Chondrocyte (in vitro differentiated cells): ENCODE data around the gene IQGAP2. TPM values are rescaled to one million over a fixed set of nuclear protein-coding genes. Genes with fewer than 3 reads are reported as not detected.
A peak's percentile ranks its signal among the peaks of the same experiment; 100 is the strongest.

Experiments used
- DNase-seq: peaks from one replicate; pipeline ENCODE4 v3.0.0; 2021; ENCODE audit warnings: mixed read lengths, low spot score
- H3K27ac Mint-ChIP-seq: one replicate; pipeline ENCODE4 v1.8.0; 2021; ENCODE audit warnings: mild to moderate bottlenecking, moderate library complexity, mixed read lengths; ENCODE audit not compliant: unreplicated experiment
- H3K27me3 Mint-ChIP-seq: 2 replicates; pipeline ENCODE4 v1.8.0; 2021; ENCODE audit warnings: low read depth, mixed read lengths
- H3K36me3 Mint-ChIP-seq: 2 replicates; pipeline ENCODE4 v1.8.0; 2021; ENCODE audit warnings: low read depth, mixed read lengths
- H3K4me1 Mint-ChIP-seq: 2 replicates; pipeline ENCODE4 v1.8.0; 2021; ENCODE audit warnings: low read depth, mild to moderate bottlenecking, mixed read lengths
- H3K4me3 Mint-ChIP-seq: one replicate; pipeline ENCODE4 v1.8.0; 2021; ENCODE audit warnings: mild to moderate bottlenecking, moderate library complexity, mixed read lengths; ENCODE audit not compliant: unreplicated experiment
- H3K9me3 Mint-ChIP-seq: 2 replicates; pipeline ENCODE4 v1.8.0; 2021; ENCODE audit warnings: low read depth, mixed read lengths
- CTCF ChIP-seq: fragments of 200-600 bp; sonication (generic); IDR thresholded peaks from 2 replicates; pipeline ENCODE4 v1.5.0; 2021; ENCODE audit warnings: antibody characterized with exemption, mild to moderate bottlenecking, moderate library complexity
- total RNA-seq: library from RNA; stranded (reverse); gene quantifications from 3 replicates; pipeline ENCODE4 v1.2.1, GENCODE V29; 2021

IQGAP2 gene
- total RNA-seq, 1 donor from 2014 or later: 3.0 TPM

GRCh38 chr5:76716456-76717157, 313.5 kb downstream of the IQGAP2 start:
- H3K4me1 Mint-ChIP-seq: peaks cover 41% of the 10 kb centered on the region
- peaks cover 3% of the 10 kb centered on the region for H3K36me3 Mint-ChIP-seq
- H3K27me3 Mint-ChIP-seq: no peaks in the 10 kb centered on the region
- H3K27ac Mint-ChIP-seq: peak overlapping the region; percentile 81
- TF ChIP-seq CTCF: no peak
- H3K4me3 Mint-ChIP-seq: peak overlapping the region; percentile 88
- DNase-seq: no peak
- no peaks in the 10 kb centered on the region for H3K9me3 Mint-ChIP-seq

GRCh38 chr5:76717222-76718083, 314.4 kb downstream of the IQGAP2 start:
- Mint-ChIP-seq H3K4me3 (peak overlapping the region; percentile 88), H3K9me3 (no peaks in the 10 kb centered on the region), H3K36me3 (peaks cover 3% of the 10 kb centered on the region), H3K4me1 (peaks cover 44% of the 10 kb centered on the region), H3K27me3 (no peaks in the 10 kb centered on the region), H3K27ac (peak overlapping the region; percentile 81)
- TF ChIP-seq CTCF: no peak
- no peak for DNase-seq

DNA sequence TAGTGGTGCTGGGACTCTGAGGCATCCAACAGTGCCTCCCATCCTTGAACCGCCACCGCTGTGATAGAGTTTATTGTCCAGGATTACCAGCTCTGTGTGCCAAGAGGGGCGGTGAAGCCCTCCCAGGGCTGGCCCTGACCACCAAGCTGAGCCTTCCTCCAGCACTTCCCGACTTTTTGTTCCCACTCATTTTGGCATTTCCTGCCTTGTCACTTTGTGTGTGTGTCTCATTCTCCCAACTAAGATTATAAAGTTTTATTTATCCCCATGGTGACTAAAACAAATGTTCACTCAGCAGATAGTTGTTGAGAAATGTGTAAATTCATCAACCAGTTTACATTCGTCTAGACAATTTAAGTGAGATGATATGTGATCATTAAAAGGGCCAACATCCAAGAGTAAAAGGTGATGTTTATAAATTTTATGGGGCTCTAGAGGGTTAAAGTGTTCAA, 315.3 kb downstream of the IQGAP2 start:
- Mint-ChIP-seq H3K4me3 (peak overlapping the region; percentile 88), H3K36me3 (peaks cover 3% of the 10 kb centered on the region), H3K9me3 (no peaks in the 10 kb centered on the region), H3K27ac (peak overlapping the region; percentile 87), H3K27me3 (no peaks in the 10 kb centered on the region), H3K4me1 (peaks cover 52% of the 10 kb centered on the region)
- TF ChIP-seq CTCF: no peak
- no peak for DNase-seq

- Mint-ChIP-seq H3K27me3 (no peaks in the 10 kb centered on the region), H3K36me3 (peaks cover 3% of the 10 kb centered on the region), H3K27ac (peak overlapping the region; percentile 87), H3K4me1 (peaks cover 57% of the 10 kb centered on the region), H3K9me3 (no peaks in the 10 kb centered on the region), H3K4me3 (peak overlapping the region; percentile 88)
- TF ChIP-seq CTCF: no peak
- DNase-seq: no peak
Observed at GRCh38 chr5:76718880-76719279, 315.8 kb downstream of the IQGAP2 start.

DNA sequence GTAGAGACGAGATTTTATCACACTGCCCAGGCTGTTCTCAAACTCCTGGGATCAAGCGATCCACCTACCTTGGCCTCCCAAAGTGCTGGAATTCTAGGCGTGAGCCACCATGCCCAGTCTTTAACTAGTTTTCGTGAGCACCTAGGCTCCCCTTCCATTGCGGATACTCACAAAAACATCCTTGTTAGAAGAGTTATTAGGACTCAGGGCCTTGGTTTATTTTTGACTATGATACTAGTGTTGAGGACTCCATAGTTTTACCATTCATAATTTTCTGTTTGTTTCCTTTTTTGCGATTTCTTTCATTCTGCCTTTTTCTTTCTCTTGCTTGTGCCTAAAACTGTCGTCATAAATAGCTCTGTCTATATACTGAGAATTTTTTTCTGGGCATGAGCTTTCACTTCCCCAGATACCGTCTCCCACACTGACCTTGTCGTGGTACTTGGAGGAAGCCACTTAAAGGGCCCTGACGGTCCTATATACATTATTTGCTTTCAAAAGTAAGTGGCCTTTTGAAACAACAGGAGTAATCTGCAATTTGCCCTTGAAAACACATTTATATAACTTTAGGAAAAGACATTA, 318.0 kb downstream of the IQGAP2 start:
- Mint-ChIP-seq H3K4me3 (no peak overlapping the region), H3K27ac (peak overlapping the region; percentile 49), H3K27me3 (no peaks in the 10 kb centered on the region), H3K36me3 (peaks cover 3% of the 10 kb centered on the region), H3K9me3 (no peaks in the 10 kb centered on the region), H3K4me1 (peaks cover 78% of the 10 kb centered on the region)
- DNase-seq: no peak
- no peak for TF ChIP-seq CTCF
